NCI-H2227 (cell line): Measurements from ENCODE around the gene PELI2.

ENCODE experiments used
- DNase-seq: peaks from one replicate; lab custom pipeline; 2025; ENCODE audit not compliant: unreplicated experiment; lab: John Stamatoyannopoulos, UW

PELI2 gene

DNA sequence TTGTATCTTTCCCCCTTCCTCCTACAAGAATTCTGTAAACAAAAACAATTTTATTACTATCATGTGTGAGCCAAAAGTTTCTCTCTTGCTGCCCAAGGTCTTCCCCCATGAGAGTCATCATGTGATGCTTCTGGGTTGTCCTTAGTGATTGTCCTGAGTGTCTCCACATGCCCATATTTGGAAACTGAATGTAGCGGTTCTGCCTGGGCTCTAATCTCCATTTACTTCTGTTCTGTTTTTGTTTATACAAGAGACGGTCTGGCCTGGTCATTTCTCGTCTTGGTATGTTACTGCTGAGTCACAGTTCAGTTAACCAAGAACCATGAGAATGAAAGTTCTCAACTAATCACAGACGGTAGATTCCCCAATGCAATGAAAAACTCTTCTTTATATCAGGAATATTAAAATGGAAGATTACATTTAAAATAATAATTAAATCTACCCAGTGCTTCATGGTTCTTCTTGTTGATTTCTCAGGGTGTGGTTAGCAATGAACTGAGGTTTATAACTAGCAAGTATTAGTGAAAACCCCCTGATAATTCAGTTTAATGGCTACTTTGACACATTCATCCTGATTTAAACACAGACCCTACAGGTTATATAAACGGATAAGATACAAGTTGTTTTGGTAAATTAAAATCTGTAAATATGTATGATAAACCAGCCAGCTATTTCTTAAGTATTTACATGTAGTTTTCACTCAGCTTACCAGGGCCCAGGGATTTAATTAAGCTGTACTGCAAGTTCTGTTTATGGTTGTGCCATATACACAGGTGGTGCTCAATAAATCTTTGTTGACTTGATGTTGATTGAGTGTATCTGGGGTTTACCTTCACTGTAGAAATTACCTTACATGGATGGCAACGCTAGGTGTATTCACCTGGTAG is 81.1 kb downstream of the PELI2 start:
- DNase-seq: no peak

DNA sequence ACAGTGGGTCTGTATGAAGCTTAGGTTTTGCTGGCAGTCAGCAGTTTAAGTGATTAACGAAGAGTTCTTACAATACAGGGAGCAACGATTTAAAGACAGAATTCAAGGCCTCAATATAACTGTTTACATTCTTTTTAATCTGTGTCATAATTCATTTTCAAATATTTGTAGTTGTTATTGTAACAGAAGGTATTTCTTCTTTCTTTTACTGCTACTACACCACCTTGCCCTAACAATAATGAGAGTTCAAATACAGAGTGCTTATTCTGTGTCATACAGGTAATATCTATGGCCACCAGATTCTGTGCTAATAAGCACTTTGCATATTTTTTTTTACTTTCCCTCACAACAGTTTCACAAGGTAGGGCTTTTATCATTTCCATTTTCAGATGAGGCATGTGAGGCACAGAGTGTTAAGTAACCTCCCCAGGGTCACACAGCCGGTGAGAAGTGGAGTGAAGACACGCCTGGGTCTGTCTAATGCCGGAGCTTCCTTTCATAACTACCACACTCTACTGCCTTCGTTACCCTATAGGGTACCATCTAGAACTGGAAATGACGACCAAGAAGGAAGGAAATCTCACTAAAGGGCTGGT is 81.9 kb downstream of the PELI2 start:
- no peak for DNase-seq

DNA sequence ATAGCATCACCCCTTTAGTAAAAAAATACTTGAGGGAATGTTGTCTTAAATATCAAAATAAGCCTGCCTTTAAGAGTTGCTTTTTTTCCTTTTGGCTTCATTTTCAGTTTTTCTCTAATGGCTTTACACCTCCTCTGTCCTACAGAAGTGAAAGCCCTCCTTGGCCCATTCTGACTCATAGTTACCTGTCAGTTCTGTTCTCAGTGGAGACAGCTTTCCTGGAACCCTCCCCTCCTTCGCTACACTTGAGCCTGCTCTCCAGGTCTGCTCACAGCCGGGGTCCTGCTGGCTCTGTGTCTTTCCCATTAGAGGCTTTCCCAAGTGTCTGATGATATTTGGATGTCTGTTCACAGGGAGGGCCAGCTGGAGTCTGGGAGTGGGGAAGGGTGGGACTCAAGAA is 84.0 kb downstream of the PELI2 start:
- no peak for DNase-seq

DNA sequence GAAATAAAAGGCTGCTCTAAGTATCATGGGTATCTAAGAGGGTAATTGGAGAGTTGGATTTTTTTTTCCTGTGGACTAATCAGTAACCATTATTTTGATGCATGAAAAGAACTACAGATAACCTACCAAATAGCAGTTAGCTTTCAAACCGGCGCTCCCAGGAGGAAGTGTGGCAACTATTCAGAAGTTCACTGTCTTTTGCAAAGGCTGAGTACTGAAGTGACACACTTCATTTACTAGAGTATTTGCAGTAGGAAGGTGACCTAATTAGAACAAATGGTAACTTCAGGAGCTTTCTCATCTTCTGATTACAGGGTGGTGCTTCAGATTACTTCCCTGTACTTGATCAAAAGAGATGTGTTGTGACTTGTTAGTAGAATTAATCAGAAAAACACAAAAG is 87.7 kb downstream of the PELI2 start:
- DNase-seq: no peak

DNA sequence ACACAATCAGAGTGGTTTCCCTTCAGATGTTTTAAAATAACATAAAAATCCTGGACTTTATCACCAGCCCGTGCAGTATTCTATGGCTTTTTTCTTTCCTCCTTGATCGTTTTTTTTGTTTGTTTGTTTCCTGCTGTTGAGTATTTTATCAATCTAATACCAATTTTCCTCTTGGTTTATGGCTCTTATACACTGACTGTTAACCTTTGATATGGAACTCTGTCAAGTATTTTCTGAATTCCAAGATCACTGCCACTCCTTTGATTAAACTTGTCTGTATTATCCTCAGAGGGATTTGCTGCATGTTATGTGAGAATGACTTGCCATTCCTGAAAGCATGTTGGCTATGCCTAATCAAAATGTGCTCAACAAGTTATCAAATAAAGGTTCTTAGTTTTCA is 88.4 kb downstream of the PELI2 start:
- no peak for DNase-seq

DNA sequence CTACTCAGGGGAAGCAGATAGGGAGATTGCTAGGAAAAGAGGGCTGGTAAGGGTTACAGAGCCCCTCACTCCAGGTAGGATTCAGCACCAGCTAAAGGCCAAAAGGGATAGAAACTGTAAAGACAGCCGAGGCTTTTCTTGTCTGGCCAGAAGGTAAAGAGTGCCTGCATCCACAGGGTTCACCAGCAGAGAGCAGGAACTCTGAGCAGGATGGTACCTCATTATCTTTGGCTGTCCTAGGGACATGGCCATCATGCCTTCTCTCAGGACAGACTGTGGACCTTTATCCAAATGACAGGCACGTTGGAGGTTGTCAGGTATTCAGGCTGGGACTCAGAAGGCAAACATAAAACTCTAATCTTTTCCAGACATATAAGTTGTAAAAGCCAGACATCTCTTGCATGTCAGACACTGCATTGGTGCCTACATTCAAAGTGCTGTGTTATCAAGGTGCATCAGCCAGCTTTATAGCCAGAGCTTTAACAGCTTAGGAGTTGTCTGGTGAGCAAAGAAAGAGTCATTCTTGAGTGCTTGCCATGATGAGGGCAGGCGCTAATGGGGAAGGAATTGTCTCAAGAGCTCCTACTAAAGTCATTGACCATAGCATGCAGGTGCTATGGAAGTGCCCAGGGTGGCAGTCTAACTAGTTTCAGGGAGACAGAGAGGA is 89.5 kb downstream of the PELI2 start:
- no peak for DNase-seq

DNA sequence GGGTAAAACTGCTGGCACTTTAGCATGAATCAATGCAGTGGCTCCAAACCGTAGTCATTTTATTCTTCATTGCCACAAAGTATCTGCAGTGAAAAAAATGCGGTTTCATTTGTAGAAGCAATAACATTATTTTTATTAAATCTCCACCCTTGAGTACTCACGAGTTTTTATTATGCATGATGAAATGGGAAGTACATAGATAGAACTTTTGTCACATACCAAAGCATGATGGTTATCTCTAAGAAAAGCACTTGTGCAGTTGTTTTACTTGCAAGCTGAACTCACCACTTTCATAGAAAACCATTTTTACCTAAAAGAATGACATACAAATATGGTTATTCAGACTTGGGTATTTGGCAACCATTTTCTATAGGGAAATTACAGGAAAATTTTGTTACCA is 90.3 kb downstream of the PELI2 start:
- DNase-seq: no peak

DNA sequence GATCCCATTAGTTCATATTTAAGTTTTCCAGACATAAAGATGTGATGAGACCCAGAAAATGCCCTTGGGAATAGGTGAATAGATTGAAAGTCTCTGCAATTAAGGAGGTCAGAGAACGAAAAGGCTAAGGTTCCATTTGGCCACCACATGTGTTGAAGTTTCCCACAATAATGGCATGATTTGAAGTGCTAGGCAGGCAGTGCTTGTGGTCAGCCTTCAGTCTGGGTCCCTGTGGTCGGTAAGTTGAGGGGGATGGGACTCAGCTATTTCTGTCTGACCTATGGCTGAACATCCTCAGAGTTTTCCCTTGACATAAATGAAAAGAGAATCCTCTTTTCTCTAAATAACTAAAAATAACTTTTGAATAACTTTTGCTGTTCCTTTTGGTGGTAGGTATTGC is 92.4 kb downstream of the PELI2 start:
- no peak for DNase-seq

DNA sequence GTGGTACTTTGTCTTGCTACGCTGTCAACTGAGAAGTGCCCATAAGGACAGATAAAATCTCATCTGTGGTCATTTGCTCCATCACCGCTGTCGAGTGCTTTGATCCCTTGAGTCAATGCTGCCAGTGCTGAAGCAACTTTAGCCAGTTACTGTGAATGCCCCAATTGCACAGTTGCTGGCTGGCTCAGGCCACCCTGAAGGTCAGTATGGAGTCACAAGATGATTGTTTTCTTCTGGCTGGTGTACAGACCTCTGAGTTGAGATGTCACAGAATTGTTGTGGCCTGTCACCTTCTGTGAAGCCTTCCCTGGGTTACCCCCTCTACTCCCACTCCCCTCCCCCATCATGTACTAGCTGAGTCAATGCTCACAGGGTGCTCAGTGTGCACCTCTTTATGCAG is 92.9 kb downstream of the PELI2 start:
- no peak for DNase-seq

DNA sequence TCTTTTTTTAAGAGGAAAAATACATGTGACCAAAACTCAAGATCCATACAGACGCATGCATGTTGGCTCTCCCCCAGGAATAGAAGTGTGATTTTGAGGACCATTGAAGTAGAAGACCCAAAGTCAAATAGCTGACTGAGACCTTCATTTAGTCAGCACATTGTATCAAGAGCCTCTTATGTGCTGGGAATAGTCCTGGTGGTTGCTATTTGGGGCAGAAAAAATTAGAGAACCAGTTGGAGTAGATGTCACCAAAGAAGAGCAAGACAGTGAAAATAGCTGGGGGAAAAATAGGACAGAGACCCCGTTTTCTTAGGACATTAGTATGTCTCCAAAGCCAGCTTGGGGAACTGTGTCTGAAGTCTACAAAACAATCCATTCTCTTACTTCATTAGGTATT is 93.6 kb downstream of the PELI2 start:
- DNase-seq: no peak

DNA sequence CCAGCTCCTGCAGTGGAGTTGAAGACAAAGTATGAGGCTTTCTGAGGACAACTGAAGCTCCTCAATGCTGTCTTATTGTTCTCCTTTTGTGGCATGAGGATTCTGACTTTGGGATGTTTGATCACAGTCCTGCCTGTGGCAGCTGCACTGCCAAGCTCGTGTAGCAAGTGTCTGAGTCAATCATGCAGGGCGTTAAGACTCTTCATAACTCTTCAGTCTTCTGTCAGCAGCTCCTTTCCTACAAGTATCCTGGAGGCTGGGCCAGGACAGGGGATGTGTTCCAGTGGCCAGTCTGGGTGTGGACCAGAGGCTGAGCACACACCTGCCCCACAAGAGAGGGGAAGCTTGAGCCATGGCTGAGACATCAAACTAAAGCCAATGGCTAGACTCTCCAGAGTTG is 94.3 kb downstream of the PELI2 start:
- DNase-seq: no peak

DNA sequence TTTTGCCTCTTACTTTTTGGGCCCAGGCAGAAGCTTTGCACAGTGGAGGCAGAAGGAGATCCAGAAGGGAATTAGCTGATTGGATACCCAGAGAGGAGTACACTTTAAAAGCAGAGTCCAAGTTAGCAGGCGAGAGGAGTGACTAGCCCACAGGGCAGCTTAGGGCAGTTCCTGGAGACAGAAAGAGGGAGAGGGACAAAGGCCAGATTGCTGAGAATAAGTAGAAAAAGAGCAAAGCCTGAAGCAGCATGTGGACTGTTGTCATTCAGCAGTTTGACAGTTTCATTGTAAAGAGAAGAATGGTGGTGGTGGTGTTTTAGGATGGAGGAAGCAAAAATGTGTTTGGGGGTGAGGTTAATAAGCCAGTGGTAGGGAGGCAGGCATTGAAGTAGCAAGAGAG is 95.1 kb downstream of the PELI2 start:
- no peak for DNase-seq

DNA sequence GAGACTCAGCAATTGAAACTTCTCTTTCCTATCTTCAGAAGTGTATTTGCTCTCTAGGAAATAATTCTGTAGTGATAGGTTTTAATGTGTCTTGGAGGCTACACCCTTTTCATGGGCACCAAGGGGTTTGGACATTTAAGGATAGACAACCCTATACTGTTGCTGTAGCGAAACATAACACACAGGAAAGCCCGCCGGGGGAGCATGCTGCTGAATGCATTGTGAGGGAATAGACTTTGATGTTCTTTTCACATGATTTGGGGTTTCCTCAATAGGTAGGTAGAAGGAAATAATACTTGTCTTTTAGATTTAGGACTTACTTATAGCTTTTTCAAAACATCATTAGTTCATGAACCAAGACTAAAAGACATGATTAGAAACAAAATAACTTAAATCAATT is 97.0 kb downstream of the PELI2 start:
- no peak for DNase-seq

DNA sequence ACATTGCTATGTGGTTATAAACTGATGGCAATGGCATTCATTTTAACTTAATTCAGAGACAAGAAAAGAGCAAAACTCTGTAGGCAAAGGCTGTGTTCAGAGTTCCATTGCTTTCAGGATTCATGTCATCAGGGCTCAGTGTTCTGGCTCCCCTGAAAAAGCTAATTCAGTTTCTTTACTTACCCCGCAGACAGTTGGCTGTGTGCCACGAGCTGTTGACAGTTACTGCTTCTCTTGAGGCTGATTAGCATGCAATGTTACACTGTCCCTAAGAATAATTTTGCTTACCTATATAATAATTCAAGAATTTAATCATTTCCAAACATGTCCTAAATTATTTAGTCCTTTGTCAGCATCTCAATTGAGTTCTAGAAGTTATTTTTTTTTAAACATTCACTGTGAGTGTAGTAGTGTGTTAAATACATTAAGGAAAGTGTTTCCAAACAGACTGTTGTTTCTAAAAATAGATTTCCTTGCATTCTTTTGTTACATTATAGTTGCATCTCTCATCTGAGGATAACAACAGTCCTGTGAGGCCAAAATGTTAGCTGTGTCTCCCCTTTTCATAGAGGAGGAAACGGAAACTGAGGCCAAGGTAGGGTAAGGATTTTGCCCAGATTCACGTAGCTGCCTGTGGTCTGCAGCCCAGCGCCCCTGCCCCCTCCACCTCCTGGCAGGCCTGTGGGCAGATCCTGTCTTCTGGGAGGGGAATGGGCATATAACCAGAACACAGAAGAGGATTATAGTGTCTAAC is 98.6 kb downstream of the PELI2 start:
- DNase-seq: peak; percentile 14

DNA sequence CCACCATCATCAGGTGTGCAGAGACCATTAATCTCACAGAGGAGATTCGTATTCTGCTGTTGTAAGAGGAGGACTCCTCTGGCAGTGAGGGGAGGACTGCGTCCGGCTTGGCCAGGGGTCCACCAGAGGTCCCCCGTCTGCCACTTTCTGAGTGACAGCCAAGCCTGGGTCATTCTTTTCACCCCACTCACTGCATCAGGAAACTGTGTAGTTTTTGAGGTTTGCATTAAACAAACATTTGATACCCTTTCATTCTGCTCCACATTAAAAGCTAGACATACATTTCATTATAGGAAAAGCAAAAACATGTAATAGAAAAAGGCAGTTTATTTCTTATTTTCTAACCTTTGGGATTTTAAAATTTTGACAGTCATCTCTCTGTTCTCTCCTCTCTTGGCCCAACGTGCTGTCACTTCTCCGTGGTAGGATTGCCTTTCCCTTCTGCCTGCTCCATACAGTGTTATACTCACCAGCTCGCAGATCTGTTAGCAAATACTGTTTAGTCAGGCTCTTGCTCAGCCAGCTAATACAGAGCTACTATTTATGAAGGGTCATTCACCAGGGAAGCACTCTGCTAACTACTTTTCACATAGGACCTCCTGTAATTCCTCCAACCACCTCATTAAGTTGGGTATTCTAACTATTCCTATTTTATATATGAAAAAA is 99.3 kb downstream of the PELI2 start:
- no peak for DNase-seq

DNA sequence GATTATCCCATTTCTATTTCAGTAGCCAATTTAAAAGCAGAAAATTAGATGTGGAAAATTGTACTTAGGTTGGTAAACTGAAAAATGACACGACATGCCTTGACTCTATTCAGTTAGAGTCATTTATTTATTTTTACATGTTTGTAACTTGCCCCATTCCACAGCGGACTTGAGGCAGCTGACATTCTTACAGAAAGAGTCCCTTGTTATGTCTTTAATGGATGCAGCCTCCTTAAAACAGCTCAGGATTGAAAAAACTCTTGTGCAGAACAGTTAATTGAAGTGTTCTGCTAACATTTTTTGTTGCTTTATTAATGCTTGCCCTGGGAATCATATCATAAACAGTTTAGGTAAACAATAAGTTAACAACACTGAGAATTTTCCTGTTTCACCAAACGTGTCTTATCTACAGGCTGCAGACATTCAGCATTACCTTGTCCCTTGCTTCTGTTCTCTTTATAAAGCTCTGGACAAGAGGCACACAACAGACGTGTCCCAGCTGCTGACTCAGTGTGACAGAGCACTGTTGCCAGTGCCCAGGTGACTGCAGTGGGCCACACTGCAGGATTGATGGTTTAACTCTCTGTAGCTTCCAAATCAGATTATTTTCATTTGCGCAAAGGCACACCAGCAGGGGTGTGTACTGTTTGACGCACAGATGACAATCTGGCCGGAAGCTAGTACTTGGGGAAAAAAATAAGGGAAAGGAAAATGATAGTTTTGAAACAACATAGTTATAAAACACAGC is 101.6 kb downstream of the PELI2 start:
- no peak for DNase-seq

DNA sequence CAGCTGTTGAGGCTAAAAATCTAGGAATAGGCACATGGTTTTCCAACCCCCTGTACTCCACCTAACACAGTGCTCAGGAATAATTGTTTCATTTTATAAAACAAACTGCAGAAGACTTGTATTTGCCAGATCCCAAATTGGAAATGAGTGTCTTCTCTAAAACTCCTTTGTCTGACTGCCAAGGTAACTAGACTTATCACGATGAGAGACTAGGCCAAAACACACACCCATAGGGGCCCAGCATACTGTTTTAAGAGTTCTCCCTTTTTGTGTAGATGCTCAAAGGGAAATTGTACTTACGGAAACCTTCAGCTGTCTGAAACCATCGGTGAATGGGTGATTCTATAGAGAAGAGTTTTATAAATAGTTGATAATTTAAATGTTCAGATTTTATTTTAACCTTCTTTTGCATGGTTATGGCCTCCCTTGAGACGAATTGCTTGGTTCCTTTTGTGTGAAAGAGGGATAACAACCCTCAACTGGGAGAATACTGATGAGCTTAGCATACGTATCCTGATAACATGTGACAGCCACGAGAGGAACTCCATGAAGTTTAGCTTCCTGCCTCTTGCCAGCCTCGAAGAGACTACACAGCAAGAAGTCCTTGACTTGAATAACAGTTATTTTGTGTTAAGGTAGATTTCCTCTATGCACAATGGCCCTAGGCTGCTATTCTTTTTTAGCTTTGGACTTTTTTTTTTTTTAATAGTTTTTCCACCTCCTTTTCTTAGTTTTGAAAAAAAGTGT is 103.3 kb downstream of the PELI2 start:
- DNase-seq: no peak

DNA sequence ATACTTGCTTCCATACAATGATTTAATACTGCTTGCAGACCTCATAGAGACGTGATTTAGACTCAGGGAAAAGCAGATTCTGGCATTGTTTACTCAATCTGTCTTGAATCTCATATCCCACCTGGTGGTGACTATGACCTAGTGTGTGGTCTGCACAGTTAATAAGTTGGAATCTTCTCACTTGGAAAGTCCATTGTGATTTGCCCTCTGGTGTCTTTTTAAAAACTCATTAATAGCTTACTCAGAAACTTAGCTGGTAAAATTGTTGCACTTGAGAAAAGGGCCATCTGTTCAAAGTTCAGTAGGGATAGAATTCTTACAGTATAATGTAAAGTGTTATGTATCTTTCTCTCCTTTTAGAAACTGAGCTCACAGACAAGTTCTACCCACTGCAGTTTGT is 106.0 kb downstream of the PELI2 start:
- DNase-seq: no peak
